ENCODE data around the gene LRRC36.

LRRC36 gene

DNA sequence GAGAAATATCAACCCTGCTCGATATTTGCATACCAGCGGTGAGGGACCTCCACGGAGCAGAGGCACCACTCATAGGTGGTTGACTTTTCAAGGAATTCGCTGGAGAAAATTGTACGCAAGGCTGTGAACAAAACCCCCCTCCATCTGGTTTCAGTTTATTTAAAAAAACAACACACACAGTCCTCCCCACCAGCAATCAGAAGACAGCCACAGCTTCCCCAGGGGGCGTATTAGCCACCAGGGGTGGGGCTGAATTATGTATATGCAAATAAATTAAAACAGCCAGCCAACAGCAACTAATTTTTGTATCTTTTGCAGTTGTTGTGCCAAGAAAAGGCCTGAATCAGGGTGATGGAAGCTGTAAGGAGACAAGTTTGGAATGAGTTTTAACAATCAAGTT lies 98.4 kb downstream of the LRRC36 start:
- no peak for DNase-seq (ENCODE audit: low spot score)

DNA sequence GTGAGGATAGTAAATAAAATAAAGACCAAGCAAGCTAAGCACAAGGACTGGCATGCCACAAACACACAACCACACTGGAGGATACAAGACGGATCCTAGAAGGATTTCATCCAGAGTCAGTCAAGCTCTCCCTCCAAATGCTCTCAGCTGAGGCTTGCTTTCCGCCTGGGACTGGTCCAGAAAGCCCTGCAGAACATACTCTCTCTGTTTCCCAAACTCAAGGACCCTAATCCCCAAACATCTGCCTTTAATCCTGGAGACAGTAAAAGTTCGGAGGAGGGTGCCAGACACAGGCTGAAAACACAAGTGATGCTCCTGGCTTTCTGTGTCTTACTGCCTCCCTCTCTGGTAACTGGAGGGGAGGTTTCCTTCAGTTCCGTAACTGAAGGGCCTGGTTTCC lies 99.0 kb downstream of the LRRC36 start:
- no peak for DNase-seq (ENCODE audit: low spot score)

DNA sequence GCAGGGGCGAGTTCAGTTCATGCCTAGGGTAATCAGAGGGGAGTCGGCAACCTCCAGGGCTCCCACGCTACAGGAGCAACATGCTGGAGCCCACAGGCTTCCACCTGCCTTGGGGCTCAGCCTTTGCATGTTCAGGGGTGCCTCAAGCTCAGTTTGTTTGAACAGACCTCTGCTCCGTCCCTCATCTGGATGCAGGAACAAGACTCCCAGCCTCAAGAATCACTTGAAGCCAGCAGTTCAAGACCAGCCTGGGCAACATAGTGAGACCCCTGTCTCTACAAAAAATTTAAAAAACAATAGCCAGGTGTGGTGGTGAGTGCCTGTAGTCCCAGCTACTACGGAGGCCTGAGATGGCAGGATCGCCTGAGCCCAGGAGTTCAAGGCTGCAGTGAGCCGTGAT lies 99.4 kb downstream of the LRRC36 start:
- DNase-seq (ENCODE audit: low spot score) = no peak

DNA sequence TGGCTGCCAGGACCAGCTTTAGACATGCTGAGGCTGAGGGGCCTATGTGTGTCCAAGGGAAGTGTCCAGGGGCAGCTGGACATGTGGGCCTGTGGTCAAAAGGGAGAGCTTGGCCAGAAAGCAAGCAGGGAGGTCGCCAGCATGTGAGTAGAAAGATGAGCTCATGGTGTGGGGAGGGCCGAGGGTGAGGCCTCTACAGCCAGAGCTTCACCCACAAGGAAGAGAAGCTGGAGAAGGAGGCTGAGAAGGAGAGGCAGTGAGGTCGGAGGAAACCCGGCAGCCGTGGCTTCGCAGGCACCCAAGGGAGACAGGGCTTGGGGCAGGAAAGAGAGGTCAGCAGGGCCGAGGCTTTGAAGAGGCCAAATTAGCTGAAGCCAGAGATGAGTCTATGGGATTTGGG lies 100.3 kb downstream of the LRRC36 start:
- DNase-seq (ENCODE audit: low spot score) = no peak

DNA sequence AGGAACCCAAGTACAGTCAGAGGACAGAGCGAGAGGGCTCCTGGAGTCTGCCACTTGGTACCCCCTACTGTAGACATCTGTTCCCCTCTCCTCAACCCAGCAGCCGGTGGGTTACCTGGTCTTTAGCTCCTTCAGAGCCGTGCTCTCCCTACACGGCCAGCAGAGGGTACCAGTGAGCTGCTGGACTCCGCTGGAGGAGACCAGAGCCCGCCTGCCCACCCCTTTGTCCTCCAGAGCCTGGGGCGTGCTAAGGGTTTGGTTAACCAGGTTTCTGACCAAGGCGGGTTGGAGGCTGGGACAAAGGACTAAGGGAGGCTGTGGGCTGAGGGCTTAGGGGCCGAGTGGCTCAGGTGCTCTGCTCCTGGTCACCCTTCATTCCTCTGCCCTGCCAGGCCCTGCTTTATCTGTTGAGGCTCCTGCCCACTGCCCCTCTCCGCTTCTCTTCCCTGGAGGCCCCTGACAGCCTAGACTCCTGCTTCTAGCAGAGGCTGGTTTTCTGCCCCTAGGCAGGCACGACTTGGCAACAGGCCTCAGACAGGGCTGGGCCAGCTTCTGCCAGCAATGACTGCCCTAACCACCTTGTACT lies 101.6 kb downstream of the LRRC36 start:
- no peak for DNase-seq (ENCODE audit: low spot score)

DNA sequence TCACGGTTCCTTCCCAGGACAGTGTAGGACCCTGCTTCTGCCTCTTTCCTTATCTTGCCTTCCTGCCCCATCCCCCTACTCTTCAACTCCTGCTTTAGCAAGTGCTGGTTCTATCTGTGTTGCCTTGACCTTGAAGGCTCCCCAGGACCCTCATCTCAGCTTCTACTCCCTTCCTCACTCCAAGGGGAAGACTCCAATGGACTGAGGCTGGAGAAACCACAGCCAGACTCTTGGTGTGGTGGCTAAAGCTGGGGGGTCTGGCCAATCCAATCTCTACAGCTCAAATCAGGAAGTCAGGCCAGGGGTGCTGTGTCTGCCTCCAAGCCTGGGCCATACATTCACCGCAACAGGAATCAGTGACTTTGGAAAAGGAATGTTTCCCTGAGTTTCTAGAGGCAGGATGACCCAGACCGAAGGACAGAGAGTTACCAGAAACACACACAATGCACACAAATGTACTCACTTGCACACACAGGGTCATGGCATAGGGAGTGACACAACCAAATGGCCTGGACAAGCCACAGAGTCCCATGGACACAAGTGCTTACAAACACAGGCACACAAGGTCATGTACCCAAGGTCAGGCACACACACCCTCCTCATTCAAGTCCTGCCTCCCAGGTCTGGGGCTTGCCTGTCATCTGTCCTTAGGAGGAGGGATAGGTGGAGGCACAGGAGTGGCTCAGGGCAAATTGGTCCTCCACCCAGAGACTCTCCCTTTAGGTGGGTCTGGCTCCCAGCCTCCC lies 102.6 kb downstream of the LRRC36 start:
- no peak for DNase-seq (ENCODE audit: low spot score)

DNA sequence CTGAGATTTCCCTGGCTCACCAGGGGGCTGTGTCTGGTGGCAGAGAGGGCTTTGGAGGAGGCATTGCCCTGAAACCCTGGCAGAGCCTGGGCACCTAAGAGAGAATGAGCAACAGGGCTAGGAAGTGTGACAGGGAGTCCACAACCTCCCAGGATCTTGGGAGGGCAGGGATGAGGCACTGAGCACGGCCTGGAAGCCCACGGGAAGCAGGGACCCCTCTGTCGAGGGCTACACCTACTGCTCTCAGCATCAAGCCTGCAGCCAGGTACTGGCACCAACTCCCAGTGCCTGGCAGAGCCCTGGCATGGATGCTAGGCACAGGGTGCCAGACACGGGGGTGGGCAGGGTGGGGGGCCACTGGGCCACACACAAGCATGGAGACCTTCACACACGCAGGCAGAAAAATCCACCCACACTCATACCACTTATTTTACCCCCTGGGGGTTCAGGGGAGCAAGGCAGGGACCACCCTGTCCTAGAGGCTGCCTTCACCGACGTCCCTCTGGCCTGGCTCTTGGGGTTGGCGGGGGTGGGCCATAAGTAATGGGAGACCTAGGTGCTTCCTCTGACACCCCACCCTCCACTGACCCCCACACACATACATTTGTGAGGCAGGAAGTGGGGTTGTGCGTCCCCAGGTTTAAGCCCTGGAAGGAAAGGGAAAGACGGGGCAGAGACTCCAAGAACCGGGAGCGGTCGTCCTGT lies 103.3 kb downstream of the LRRC36 start:
- DNase-seq (ENCODE audit: low spot score) = no peak

DNA sequence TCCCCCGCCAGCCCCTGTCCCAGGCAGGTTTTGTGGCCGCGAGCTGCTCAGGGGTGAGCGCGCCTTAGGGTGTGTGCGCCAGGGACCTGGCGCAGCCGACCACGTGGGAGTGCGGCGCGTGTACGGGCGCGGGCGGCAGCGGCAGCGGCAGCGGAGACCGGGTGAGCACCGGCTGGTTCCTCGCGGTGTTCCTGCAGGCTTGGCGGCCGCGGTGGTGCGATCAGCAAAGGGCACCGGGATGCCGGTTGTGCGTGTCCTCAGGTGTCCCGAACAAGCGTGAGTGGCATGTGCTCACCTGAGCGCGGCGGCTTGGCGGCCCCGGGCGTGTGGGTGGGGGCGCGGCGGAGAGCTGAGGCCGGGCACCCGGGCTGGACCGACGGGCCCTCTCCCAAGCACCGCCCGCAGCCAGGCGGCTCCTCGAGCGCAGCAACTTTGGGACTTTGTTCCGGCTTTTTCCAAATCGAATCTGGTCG lies 103.9 kb downstream of the LRRC36 start:
- DNase-seq (ENCODE audit: low spot score) = no peak

DNA sequence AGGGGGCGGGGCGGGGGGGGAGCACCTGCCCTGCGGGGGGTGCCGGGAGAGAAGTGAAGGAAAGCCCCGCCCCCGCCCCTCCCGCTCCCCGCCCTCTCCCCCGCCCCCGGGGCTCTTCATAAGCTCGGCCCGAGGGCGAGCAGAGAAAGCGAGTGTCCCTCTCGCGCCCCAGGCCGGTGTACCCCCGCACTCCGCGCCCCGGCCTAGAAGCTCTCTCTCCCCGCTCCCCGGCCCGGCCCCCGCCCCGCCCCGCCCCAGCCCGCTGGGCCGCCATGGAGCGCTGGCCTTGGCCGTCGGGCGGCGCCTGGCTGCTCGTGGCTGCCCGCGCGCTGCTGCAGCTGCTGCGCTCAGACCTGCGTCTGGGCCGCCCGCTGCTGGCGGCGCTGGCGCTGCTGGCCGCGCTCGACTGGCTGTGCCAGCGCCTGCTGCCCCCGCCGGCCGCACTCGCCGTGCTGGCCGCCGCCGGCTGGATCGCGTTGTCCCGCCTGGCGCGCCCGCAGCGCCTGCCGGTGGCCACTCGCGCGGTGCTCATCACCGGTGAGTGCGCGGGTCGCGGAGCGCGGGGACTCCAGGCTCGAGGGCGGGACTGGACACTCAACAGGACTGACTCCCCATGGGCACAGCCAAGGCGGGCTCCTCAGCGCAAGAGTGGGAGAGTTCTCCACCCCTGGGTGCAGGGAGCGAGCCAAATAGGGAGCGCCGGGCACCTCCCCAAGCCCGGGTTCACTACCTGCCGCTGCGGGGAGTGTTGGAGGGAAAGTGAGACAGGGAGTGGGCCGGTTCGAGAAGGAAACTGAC lies 104.6 kb downstream of the LRRC36 start, which contains the start of gene HSD11B2:
HSD11B2 (plus strand) TSS at position 145 of the 798 bp plus-strand sequence; CDS start at position 273, 128 bp downstream.
- no peak for DNase-seq (ENCODE audit: low spot score)

DNA sequence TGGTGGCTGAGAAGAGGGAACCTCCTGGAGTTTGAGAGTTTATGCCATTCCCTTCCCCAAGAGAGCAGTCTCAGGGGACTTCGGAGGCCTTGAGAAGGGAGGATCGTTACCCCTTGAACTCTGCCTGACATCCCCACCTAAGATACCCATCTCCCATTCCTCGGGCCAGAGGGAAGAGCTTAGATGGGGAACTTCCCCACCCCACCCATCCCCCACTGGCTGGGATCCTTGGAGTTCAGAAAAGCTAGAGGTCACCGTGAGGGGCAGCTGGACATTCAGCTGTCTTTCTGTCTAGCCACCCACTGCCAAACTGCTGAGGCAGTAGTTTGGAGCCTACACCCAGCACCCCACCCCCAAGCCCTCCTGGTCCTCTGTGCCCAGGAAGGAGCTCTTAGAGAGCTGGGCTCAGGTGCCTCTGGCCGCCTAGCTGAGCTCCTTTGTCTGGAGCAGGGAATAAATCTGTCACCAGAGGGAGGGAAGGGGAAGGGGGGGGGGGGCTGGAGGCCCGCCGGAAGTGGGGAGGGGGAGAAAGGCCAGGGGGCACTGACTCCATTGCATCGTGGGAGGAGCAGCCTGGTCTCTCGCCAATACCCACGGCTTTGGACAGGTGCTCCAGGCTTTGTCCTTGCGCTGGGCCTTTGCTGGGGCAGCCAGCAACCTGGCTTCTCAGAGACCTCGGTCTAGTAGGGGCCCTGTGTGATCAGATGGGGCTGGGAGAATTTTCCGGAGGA lies 105.3 kb downstream of the LRRC36 start:
- no peak for DNase-seq (ENCODE audit: low spot score)

DNA sequence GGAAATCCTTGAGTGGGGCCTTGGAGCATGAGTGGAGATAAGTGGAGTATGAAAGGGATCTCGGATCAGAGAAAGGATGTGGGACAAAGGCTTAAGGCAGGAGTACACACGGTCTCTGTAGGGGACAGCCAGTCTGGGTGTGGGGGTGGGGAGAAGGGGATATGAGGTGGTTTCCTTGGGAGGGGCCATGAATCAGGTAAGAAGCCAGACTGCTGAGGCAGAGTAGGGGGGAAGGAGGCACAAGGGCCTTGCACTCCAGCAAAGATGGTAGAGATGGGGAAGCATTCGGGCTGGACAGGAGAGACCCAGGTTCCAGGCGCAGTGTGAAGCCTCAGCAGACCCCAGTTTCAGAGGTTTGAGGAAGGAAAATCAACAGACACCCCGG lies 105.9 kb downstream of the LRRC36 start:
- no peak for DNase-seq (ENCODE audit: low spot score)

DNA sequence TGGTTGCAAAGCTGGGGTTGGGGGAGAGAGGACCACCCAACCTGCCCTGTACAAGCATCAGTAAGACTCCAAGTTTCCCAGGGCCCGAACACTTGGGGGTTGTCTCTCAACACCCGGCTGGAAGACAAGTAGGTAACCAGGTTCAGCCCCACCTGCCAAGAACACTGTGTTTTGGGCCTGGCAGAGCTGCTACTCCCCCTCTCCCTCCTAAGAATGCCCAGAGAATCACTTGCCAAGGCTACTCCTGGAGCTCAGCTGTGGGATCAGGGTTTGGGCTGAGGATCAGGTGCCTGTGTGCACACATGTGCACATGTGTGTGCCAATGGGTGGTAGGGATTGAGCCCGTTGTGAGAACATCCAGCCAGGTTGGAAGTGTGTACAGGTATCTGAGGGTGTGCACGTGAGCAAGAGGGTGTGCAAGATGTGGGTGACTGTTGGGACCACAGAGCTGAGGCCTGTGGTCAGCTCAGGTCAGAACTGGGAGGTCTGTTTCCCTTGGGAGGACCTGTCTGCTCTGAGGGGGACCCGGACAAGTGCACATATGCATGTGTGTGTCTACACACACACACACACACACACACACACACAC lies 106.6 kb downstream of the LRRC36 start:
- no peak for DNase-seq (ENCODE audit: low spot score)
